Kidney (tissue), 14 donors: ENCODE results near the gene SLC8A2. TPM values are rescaled to one million over a fixed set of nuclear protein-coding genes. Genes with fewer than 3 reads are reported as not detected.

Source experiments
- DNase-seq, 5 donors: peaks; one replicate each; pipeline ENCODE4 v3.0.0-alpha.2; 2013 to 2020
- FAIRE-seq: peaks from 2 replicates; lab custom pipeline; 2012; peaks lifted over from hg19 to GRCh38; lab: Jason Lieb, UNC
- H3K27ac ChIP-seq, 2 donors: one replicate each; pipeline ENCODE4 v1.7.0; 2013; ENCODE audit warnings: low read depth in 2 of 2, low read length in 2 of 2, inconsistent platforms in 1 of 2
- H3K27me3 ChIP-seq: one replicate; pipeline ENCODE4 v1.7.1; 2013; ENCODE audit warnings: low read length, inconsistent platforms; ENCODE audit not compliant: control insufficient read depth, insufficient read depth
- H3K36me3 ChIP-seq, 3 donors: one replicate each; pipeline versions ENCODE4 v1.7.0 to v1.7.1; 2013; ENCODE audit warnings: low read length in 3 of 3, control low read depth in 1 of 3, inconsistent platforms in 1 of 3; ENCODE audit not compliant: insufficient read depth in 3 of 3, control insufficient read depth in 2 of 3
- H3K4me1 ChIP-seq, 3 donors: one replicate each; pipeline versions ENCODE4 v1.7.0 to v1.7.1; 2013; ENCODE audit warnings: low read length in 3 of 3, inconsistent platforms in 1 of 3, low read depth in 1 of 3; ENCODE audit not compliant: control insufficient read depth in 2 of 3, insufficient read depth in 2 of 3
- H3K4me3 ChIP-seq, 3 donors: one replicate each; pipeline versions ENCODE4 v1.7.0 to v1.8.1; 2013; ENCODE audit warnings: low read length in 3 of 3, control low read depth in 1 of 3, inconsistent platforms in 1 of 3
- H3K9ac ChIP-seq, 3 donors: one replicate each; pipeline versions ENCODE4 v1.7.0 to v1.7.1; 2013; ENCODE audit warnings: low read length in 3 of 3, control low read depth in 1 of 3, inconsistent platforms in 1 of 3
- H3K9me3 ChIP-seq, 3 donors: one replicate each; pipeline versions ENCODE4 v1.7.0 to v1.7.1; 2013; ENCODE audit warnings: low read length in 3 of 3, control low read depth in 1 of 3, inconsistent platforms in 1 of 3; ENCODE audit not compliant: control insufficient read depth in 2 of 3, insufficient read depth in 1 of 3
- intact Hi-C: fragments of 100-400 bp; cut with DNase I; formaldehyde crosslinking; loops from one replicate; pipeline ENCODE4 v1.11.1; 2022
- polyA plus RNA-seq: library from polyadenylated mRNA; stranded (reverse); fragments of 350-450 nt; fragmentation: Illumina TruSeq; extraction: RNeasy Lipid Tissue Mini Kit (QIAGEN cat#74804); gene quantifications from one replicate; pipeline ENCODE4 v1.2.3, GENCODE V29; 2014; ENCODE audit warnings: low read depth, low replicate concordance; ENCODE audit not compliant: insufficient read depth
- total RNA-seq: library from RNA; stranded (reverse); fragmentation: NEBNext Ultra II Directional; extraction: Animal tissue kit (Norgen Biotek cat#: 25700); gene quantifications from one replicate; pipeline ENCODE4 v1.2.1, GENCODE V29; 2021
- TF ChIP-seq, protein P1 (sequence below): IDR thresholded peaks from 3 replicates; pipeline ENCODE4 v1.5.1; 2012; ENCODE audit warnings: mild to moderate bottlenecking, moderate library complexity, borderline replicate concordance; ENCODE audit not compliant: insufficient read depth; ENCODE audit errors: extremely low read depth
- donor health status: control.
- donor health status: control.
- donor health status: control.
- donor health status: control.
- donor health status: control.
- donor health status: DM: yes; HTN: yes; CAD: no.
- donor health status: Normal renal cell carcinoma (clear cell type).

SLC8A2 gene
- total and polyA plus RNA-seq, 2 donors from 2014 or later: 0.94 TPM; not detected in 1

DNA sequence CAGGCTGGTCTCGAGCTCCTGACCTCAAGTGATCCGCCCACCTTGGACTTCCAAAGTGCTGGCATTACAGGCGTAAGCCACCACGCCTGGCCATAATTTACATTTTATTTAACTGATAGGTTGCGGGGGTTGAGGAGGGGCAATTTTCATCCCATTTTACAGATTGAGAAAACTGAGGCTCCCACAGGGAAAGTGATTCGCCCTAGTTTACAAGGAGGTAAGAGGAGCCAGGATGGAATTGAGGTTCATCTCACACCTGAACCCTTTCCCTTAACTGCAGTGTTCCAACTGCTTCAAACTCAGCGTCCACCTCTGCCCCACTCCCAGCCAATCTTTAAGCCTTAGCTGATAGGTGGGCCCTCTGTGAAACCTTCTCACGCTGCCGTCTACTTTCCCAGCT, 47.2 kb upstream of the SLC8A2 start:
- peaks cover 0 to 3% (median 0%) of the 10 kb centered on the region in 3 donors for H3K4me1 ChIP-seq
- H3K9me3 ChIP-seq: no peaks in the 10 kb centered on the region
- no peak overlapping the region for H3K9ac ChIP-seq
- no peaks in the 10 kb centered on the region for H3K36me3 ChIP-seq
- FAIRE-seq (no peak), DNase-seq (no peak)
- no peak overlapping the region for H3K4me3 ChIP-seq
- H3K27me3 ChIP-seq: no peaks in the 10 kb centered on the region
- TF ChIP-seq, protein P1, sequence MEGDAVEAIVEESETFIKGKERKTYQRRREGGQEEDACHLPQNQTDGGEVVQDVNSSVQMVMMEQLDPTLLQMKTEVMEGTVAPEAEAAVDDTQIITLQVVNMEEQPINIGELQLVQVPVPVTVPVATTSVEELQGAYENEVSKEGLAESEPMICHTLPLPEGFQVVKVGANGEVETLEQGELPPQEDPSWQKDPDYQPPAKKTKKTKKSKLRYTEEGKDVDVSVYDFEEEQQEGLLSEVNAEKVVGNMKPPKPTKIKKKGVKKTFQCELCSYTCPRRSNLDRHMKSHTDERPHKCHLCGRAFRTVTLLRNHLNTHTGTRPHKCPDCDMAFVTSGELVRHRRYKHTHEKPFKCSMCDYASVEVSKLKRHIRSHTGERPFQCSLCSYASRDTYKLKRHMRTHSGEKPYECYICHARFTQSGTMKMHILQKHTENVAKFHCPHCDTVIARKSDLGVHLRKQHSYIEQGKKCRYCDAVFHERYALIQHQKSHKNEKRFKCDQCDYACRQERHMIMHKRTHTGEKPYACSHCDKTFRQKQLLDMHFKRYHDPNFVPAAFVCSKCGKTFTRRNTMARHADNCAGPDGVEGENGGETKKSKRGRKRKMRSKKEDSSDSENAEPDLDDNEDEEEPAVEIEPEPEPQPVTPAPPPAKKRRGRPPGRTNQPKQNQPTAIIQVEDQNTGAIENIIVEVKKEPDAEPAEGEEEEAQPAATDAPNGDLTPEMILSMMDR: no peak
- intact Hi-C loops: no loop called here
- no peak overlapping the region for H3K27ac ChIP-seq

DNA sequence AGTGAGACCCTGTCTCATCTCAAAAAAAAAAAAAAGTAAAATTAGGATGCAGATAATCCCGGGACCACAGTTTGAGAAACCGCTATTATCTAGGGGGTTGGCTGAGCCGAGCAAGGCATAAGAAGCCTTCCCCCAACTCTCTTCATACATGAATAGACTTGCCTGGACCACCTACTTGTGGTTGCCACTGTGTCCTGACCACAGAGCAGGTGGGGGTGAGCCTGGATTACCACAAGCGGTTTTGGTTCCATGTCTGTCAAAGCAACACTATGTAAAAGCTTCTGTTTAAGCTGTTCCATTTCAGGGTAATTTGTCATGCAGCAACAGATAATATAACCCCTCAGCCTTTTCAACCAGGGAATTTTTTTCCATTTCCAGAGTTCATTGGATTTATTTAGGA, 46.4 kb upstream of the SLC8A2 start:
- Histone ChIP-seq H3K9ac (no peak overlapping the region), H3K4me3 (no peak overlapping the region), H3K27ac (no peak overlapping the region), H3K4me1 (peaks cover 2 to 8% (median 4%) of the 10 kb centered on the region in 3 donors), H3K27me3 (no peaks in the 10 kb centered on the region), H3K9me3 (no peaks in the 10 kb centered on the region), H3K36me3 (no peaks in the 10 kb centered on the region)
- FAIRE-seq (no peak), DNase-seq (no peak)
- TF ChIP-seq, protein P1: no peak
- intact Hi-C loops: no loop called here

DNA sequence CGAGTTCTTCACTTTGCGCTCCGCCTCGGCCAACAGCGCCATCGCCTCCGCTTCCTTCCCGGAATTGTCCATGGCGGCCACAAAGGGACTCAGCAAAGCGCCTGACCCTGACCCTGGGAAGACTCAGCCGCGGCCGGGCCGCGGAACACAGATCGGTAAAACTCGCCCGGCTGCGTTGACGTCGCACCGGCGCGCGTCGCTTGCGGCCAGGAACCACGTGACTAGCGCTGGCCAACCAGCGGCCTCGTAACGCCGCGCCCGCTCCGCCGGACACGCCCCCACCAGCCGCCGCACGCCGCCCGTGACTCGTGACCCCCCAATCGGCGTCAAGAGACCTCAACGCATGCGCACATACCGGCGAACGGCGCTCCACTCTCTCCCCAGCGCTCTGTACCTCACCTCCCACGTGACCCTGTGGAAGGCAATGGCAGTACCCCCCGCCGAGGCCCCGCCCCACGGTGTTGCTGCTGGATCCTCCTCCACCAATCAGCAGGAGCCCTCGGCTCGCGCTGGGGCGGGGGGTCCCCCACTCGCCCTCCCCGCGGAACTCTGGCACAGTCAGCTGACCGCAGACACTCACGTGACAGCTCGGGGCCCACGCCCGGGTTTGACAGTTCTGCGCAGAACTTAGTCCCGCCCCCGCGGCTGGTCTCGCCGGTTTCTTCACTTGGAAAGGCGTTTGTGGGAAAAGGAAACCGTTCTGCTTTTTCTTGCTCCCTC, 43.3 kb upstream of the SLC8A2 start, which contains the start of gene NAPA:
NAPA (minus strand) TSS at position 195 of the 720 bp plus-strand sequence; CDS start at position 72, 123 bp downstream.
- peak; percentile 100 for DNase-seq
- Histone ChIP-seq H3K36me3 (no peaks in the 10 kb centered on the region), H3K4me3 (peak within 1 kb of the TSS; percentile 91 to 99 (median 97)), H3K9ac (peak within 1 kb of the TSS; percentile 90 to 100 (median 99)), H3K27ac (peak within 1 kb of the TSS; percentile 99), H3K4me1 (peaks cover 4 to 34% (median 34%) of the 10 kb centered on the region in 3 donors), H3K9me3 (no peaks in the 10 kb centered on the region), H3K27me3 (no peaks in the 10 kb centered on the region)
- intact Hi-C loops: no loop called here
- peak; percentile 97 for FAIRE-seq
- TF ChIP-seq, protein P1: no peak
